Measurements from ENCODE around the gene INAVA.

INAVA gene

DNA sequence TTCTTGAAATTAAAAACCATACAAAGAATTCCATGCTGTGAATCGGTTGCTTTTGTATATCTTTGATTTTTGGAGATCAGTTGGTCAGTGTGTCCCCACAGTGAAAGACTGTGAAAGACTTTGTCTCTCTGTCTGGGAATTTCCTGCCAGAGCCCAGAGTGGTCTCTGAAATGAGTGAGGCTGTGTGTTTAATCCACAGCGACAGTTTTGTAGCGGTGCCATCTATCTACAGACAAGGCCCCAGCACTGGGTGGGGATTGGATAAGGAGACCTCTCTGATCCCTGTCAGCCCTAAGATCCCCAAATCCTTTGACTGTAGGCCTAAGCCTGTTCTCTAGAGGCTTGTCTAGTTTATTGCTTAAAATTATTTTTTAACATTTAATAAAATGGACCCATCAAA is 11.6 kb upstream of the INAVA start:
- no peak overlapping the region for H3K27ac ChIP-seq (ENCODE audit: low read depth, low read length)
- H3K36me3 ChIP-seq (ENCODE audit: control insufficient read depth, insufficient read depth, low read length), result no peaks in the 10 kb centered on the region
- no peak overlapping the region for H3K9ac ChIP-seq (ENCODE audit: low read length)
- no peaks in the 10 kb centered on the region for H3K4me1 ChIP-seq (ENCODE audit: control insufficient read depth, insufficient read depth, low read length)
- H3K27me3 ChIP-seq (ENCODE audit: control insufficient read depth, insufficient read depth, low read length), result no peaks in the 10 kb centered on the region
- no peak overlapping the region for H3K4me3 ChIP-seq (ENCODE audit: low read length)

DNA sequence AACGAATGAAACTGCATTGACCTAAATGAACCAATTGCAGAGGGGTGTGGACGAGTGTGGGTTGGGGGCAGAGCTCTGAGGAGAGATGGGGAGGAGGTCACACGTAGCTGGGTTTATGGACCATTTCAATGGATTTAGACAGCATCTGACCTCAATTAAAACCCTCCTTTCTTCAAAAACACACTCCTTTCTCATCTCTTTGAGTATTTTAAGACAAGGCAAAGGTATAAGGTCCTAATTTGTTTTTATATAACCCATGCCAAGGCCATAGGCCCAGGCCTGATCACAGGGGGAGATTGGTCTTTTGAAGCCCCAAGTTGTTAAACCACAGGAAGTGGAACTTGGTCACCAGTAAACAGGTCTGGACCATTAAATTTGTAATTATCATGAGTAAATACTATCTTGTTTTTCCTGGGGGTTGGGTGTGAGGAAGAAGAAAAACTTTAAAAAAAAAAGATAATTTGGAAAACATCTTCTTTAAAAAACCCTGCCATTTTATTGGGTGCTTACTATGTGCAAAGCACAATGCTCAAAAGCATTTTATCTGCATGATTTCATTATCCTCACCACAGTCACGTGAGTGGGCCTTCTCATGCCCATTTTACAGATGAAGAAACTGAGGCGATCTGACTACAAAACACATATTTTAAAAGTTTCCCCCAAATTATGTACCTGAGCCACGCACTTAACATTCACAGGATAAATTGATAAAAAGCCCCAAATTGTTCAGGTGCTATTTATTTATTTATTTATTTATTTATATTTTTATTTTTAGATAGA is 8.9 kb upstream of the INAVA start:
- no peak overlapping the region for H3K9ac ChIP-seq (ENCODE audit: low read length)
- H3K27me3 ChIP-seq (ENCODE audit: control insufficient read depth, insufficient read depth, low read length), result no peaks in the 10 kb centered on the region
- H3K4me3 ChIP-seq (ENCODE audit: low read length), result no peak overlapping the region

GRCh38 chr1:200886594-200886993 is 8.1 kb upstream of the INAVA start:
- Histone ChIP-seq H3K27ac (ENCODE audit: low read depth, low read length) (no peak overlapping the region), H3K36me3 (ENCODE audit: control insufficient read depth, insufficient read depth, low read length) (no peaks in the 10 kb centered on the region), H3K9ac (ENCODE audit: low read length) (no peak overlapping the region), H3K4me3 (ENCODE audit: low read length) (no peak overlapping the region), H3K27me3 (ENCODE audit: control insufficient read depth, insufficient read depth, low read length) (peaks cover 2% of the 10 kb centered on the region), H3K4me1 (ENCODE audit: control insufficient read depth, insufficient read depth, low read length) (no peaks in the 10 kb centered on the region)

More for the DNA sequence above, 8.9 kb upstream of the INAVA start:
- H3K27ac ChIP-seq (ENCODE audit: low read depth, low read length), result no peak overlapping the region
- H3K36me3 ChIP-seq (ENCODE audit: control insufficient read depth, insufficient read depth, low read length), result no peaks in the 10 kb centered on the region
- no peaks in the 10 kb centered on the region for H3K4me1 ChIP-seq (ENCODE audit: control insufficient read depth, insufficient read depth, low read length)

GRCh38 chr1:200887036-200887435 is 7.7 kb upstream of the INAVA start:
- Histone ChIP-seq H3K27me3 (ENCODE audit: control insufficient read depth, insufficient read depth, low read length) (peaks cover 2% of the 10 kb centered on the region), H3K4me3 (ENCODE audit: low read length) (no peak overlapping the region), H3K9ac (ENCODE audit: low read length) (no peak overlapping the region), H3K36me3 (ENCODE audit: control insufficient read depth, insufficient read depth, low read length) (no peaks in the 10 kb centered on the region), H3K4me1 (ENCODE audit: control insufficient read depth, insufficient read depth, low read length) (no peaks in the 10 kb centered on the region), H3K27ac (ENCODE audit: low read depth, low read length) (no peak overlapping the region)

DNA sequence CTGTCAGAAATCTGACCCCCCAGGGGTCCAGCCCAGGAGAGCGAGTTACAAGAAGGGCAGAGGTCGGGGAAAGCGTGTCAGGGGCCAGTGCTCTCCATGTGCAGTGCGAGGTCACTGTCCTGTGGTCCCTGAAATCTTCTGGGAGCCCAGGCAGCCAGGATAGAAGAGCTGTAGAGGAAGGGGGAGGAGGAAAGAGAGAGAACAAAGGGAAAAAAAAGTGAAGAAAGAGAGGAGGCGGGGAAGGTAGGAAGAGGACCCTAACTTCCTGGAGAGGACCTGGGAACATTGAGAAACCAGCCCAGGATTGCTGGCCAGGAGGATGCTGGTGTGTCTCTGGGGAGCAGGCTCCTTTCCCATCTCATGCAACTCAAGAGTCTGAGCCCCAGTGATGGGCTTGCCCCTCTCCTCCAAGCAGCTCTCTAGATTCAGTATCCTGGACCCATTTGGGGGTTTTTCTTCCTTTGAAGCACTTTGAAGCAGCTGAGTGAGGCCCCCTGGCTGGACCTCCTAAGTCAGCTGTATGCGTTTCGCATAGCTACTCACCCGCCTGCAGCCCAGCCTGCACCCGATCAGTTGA is 6.8 kb upstream of the INAVA start:
- no peaks in the 10 kb centered on the region for H3K36me3 ChIP-seq (ENCODE audit: control insufficient read depth, insufficient read depth, low read length)
- no peak overlapping the region for H3K9ac ChIP-seq (ENCODE audit: low read length)
- H3K27ac ChIP-seq (ENCODE audit: low read depth, low read length), result no peak overlapping the region
- peaks cover 2% of the 10 kb centered on the region for H3K27me3 ChIP-seq (ENCODE audit: control insufficient read depth, insufficient read depth, low read length)
- no peaks in the 10 kb centered on the region for H3K4me1 ChIP-seq (ENCODE audit: control insufficient read depth, insufficient read depth, low read length)
- no peak overlapping the region for H3K4me3 ChIP-seq (ENCODE audit: low read length)

DNA sequence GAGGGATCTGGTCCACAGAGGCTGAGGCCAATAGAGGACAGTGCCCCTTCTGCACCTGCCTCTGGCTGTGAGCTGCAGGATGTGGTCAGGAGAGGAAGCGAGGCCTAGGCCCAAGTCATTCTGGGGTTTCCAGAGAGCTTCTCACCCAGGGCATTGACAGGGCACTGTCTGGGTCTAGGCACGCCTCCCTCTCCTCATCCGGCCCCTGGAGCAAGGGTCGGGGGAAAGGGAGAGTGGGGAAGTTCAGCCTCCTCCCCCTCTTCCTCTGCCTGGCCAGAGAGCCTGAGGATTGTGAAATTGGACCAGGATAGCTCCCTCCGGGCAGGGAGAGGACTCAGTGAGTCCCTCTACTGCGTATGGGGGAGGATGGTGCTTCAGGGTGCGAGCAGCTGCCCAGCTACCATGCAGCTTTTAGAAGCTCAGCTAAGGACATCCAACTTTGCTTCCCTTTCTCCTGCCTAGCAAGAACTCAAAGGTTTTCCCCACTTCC is 6.3 kb upstream of the INAVA start:
- Histone ChIP-seq H3K36me3 (ENCODE audit: control insufficient read depth, insufficient read depth, low read length) (no peaks in the 10 kb centered on the region), H3K9ac (ENCODE audit: low read length) (no peak overlapping the region), H3K4me3 (ENCODE audit: low read length) (no peak overlapping the region), H3K4me1 (ENCODE audit: control insufficient read depth, insufficient read depth, low read length) (no peaks in the 10 kb centered on the region), H3K27me3 (ENCODE audit: control insufficient read depth, insufficient read depth, low read length) (peaks cover 2% of the 10 kb centered on the region), H3K27ac (ENCODE audit: low read depth, low read length) (no peak overlapping the region)

- Histone ChIP-seq H3K27ac (ENCODE audit: low read depth, low read length) (no peak overlapping the region), H3K4me1 (ENCODE audit: control insufficient read depth, insufficient read depth, low read length) (no peaks in the 10 kb centered on the region), H3K4me3 (ENCODE audit: low read length) (no peak overlapping the region), H3K9ac (ENCODE audit: low read length) (no peak overlapping the region), H3K27me3 (ENCODE audit: control insufficient read depth, insufficient read depth, low read length) (peaks cover 2% of the 10 kb centered on the region), H3K36me3 (ENCODE audit: control insufficient read depth, insufficient read depth, low read length) (no peaks in the 10 kb centered on the region)
These were observed 5.1 kb upstream of the INAVA start for GRCh38 chr1:200889571-200889970.

- Histone ChIP-seq H3K4me3 (ENCODE audit: low read length) (no peak overlapping the region), H3K27ac (ENCODE audit: low read depth, low read length) (no peak overlapping the region), H3K9ac (ENCODE audit: low read length) (no peak overlapping the region), H3K4me1 (ENCODE audit: control insufficient read depth, insufficient read depth, low read length) (no peaks in the 10 kb centered on the region), H3K27me3 (ENCODE audit: control insufficient read depth, insufficient read depth, low read length) (peaks cover 2% of the 10 kb centered on the region), H3K36me3 (ENCODE audit: control insufficient read depth, insufficient read depth, low read length) (no peaks in the 10 kb centered on the region)
These were observed 4.7 kb upstream of the INAVA start for GRCh38 chr1:200890027-200890426.

GRCh38 chr1:200890818-200891773 is 3.6 kb upstream of the INAVA start:
- H3K36me3 ChIP-seq (ENCODE audit: control insufficient read depth, insufficient read depth, low read length), result no peaks in the 10 kb centered on the region
- H3K4me1 ChIP-seq (ENCODE audit: control insufficient read depth, insufficient read depth, low read length), result no peaks in the 10 kb centered on the region
- H3K9ac ChIP-seq (ENCODE audit: low read length), result peak overlapping the region; percentile 39
- H3K4me3 ChIP-seq (ENCODE audit: low read length), result peak overlapping the region; percentile 75
- peaks cover 2% of the 10 kb centered on the region for H3K27me3 ChIP-seq (ENCODE audit: control insufficient read depth, insufficient read depth, low read length)
- no peak overlapping the region for H3K27ac ChIP-seq (ENCODE audit: low read depth, low read length)

- Histone ChIP-seq H3K4me3 (ENCODE audit: low read length) (peak overlapping the region; percentile 75), H3K27ac (ENCODE audit: low read depth, low read length) (no peak overlapping the region)
These were observed 2.9 kb upstream of the INAVA start for GRCh38 chr1:200891774-200892157.

GRCh38 chr1:200892546-200892945 is 2.2 kb upstream of the INAVA start:
- H3K9ac ChIP-seq (ENCODE audit: low read length), result no peak overlapping the region
- H3K4me1 ChIP-seq (ENCODE audit: control insufficient read depth, insufficient read depth, low read length), result no peaks in the 10 kb centered on the region
- H3K27ac ChIP-seq (ENCODE audit: low read depth, low read length), result no peak overlapping the region
- no peaks in the 10 kb centered on the region for H3K36me3 ChIP-seq (ENCODE audit: control insufficient read depth, insufficient read depth, low read length)
- peaks cover 2% of the 10 kb centered on the region for H3K27me3 ChIP-seq (ENCODE audit: control insufficient read depth, insufficient read depth, low read length)
- H3K4me3 ChIP-seq (ENCODE audit: low read length), result no peak overlapping the region

More at GRCh38 chr1:200891774-200892157, 2.9 kb upstream of the INAVA start:
- H3K27me3 ChIP-seq (ENCODE audit: control insufficient read depth, insufficient read depth, low read length), result peaks cover 2% of the 10 kb centered on the region
- H3K9ac ChIP-seq (ENCODE audit: low read length), result no peak overlapping the region
- no peaks in the 10 kb centered on the region for H3K36me3 ChIP-seq (ENCODE audit: control insufficient read depth, insufficient read depth, low read length)
- no peaks in the 10 kb centered on the region for H3K4me1 ChIP-seq (ENCODE audit: control insufficient read depth, insufficient read depth, low read length)

DNA sequence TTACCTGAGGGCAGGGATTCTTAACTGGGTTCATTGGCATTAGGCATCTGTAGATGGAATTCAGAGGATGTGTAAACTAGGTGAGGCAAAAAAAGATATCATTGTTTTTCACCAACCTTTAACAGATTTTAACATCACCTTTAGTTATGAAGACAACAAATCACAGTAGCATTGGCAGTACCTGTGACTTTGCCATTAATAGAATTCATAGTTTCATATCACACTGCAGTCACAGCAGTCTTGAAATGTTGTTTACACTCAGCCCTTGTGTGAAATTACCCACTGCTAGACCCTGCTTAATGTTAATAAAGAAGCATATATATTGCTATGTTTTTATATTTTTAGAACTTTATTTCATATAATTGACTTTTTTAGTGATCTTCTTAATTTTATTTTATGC is 1.7 kb upstream of the INAVA start:
- Histone ChIP-seq H3K4me1 (ENCODE audit: control insufficient read depth, insufficient read depth, low read length) (no peaks in the 10 kb centered on the region), H3K4me3 (ENCODE audit: low read length) (no peak overlapping the region), H3K27me3 (ENCODE audit: control insufficient read depth, insufficient read depth, low read length) (peaks cover 2% of the 10 kb centered on the region), H3K36me3 (ENCODE audit: control insufficient read depth, insufficient read depth, low read length) (no peaks in the 10 kb centered on the region), H3K27ac (ENCODE audit: low read depth, low read length) (no peak overlapping the region), H3K9ac (ENCODE audit: low read length) (no peak overlapping the region)

All from rectal smooth muscle tissue (tissue), 1 donor.